ENCODE results near the gene SPATA12.

SPATA12 gene

GRCh38 chr3:57048052-57048671, 12.3 kb upstream of the SPATA12 start:
- H3K9me3 ChIP-seq (ENCODE audit: control insufficient read depth, low read length) = no peaks in the 10 kb centered on the region

GRCh38 chr3:57048728-57049127, 11.7 kb upstream of the SPATA12 start:
- H3K4me3 ChIP-seq (ENCODE audit: insufficient read depth, low read depth, low read length, poor library complexity, severe bottlenecking) = no peak overlapping the region
- no peak for DNase-seq
- no peaks in the 10 kb centered on the region for H3K4me1 ChIP-seq (ENCODE audit: control insufficient read depth, insufficient read depth, low read length, poor library complexity, severe bottlenecking)
- no peaks in the 10 kb centered on the region for H3K9me3 ChIP-seq (ENCODE audit: control insufficient read depth, low read length)
- no peak overlapping the region for H3K27ac ChIP-seq (ENCODE audit: insufficient read depth, low read length, poor library complexity, severe bottlenecking)
- H3K36me3 ChIP-seq (ENCODE audit: control insufficient read depth, insufficient read depth, low read length) = no peaks in the 10 kb centered on the region
- H3K27me3 ChIP-seq (replicated peaks; ENCODE audit: control insufficient read depth, insufficient read depth, low read length, poor library complexity, severe bottlenecking) = no peaks in the 10 kb centered on the region

More at GRCh38 chr3:57048052-57048671, 12.3 kb upstream of the SPATA12 start:
- Histone ChIP-seq H3K36me3 (ENCODE audit: control insufficient read depth, insufficient read depth, low read length) (no peaks in the 10 kb centered on the region), H3K4me1 (ENCODE audit: control insufficient read depth, insufficient read depth, low read length, poor library complexity, severe bottlenecking) (no peaks in the 10 kb centered on the region), H3K4me3 (ENCODE audit: insufficient read depth, low read depth, low read length, poor library complexity, severe bottlenecking) (no peak overlapping the region), H3K27me3 (replicated peaks; ENCODE audit: control insufficient read depth, insufficient read depth, low read length, poor library complexity, severe bottlenecking) (no peaks in the 10 kb centered on the region), H3K27ac (ENCODE audit: insufficient read depth, low read length, poor library complexity, severe bottlenecking) (no peak overlapping the region)
- no peak for DNase-seq

GRCh38 chr3:57052662-57053061, 7.8 kb upstream of the SPATA12 start:
- Histone ChIP-seq H3K27ac (ENCODE audit: insufficient read depth, low read length, poor library complexity, severe bottlenecking) (no peak overlapping the region), H3K9me3 (ENCODE audit: control insufficient read depth, low read length) (no peaks in the 10 kb centered on the region), H3K36me3 (ENCODE audit: control insufficient read depth, insufficient read depth, low read length) (no peaks in the 10 kb centered on the region), H3K4me1 (ENCODE audit: control insufficient read depth, insufficient read depth, low read length, poor library complexity, severe bottlenecking) (no peaks in the 10 kb centered on the region), H3K4me3 (ENCODE audit: insufficient read depth, low read depth, low read length, poor library complexity, severe bottlenecking) (no peak overlapping the region), H3K27me3 (replicated peaks; ENCODE audit: control insufficient read depth, insufficient read depth, low read length, poor library complexity, severe bottlenecking) (no peaks in the 10 kb centered on the region)
- DNase-seq = no peak

GRCh38 chr3:57053122-57053521, 7.3 kb upstream of the SPATA12 start:
- Histone ChIP-seq H3K27me3 (replicated peaks; ENCODE audit: control insufficient read depth, insufficient read depth, low read length, poor library complexity, severe bottlenecking) (no peaks in the 10 kb centered on the region), H3K27ac (ENCODE audit: insufficient read depth, low read length, poor library complexity, severe bottlenecking) (no peak overlapping the region), H3K9me3 (ENCODE audit: control insufficient read depth, low read length) (no peaks in the 10 kb centered on the region), H3K36me3 (ENCODE audit: control insufficient read depth, insufficient read depth, low read length) (no peaks in the 10 kb centered on the region), H3K4me1 (ENCODE audit: control insufficient read depth, insufficient read depth, low read length, poor library complexity, severe bottlenecking) (no peaks in the 10 kb centered on the region), H3K4me3 (ENCODE audit: insufficient read depth, low read depth, low read length, poor library complexity, severe bottlenecking) (no peak overlapping the region)
- no peak for DNase-seq

DNA sequence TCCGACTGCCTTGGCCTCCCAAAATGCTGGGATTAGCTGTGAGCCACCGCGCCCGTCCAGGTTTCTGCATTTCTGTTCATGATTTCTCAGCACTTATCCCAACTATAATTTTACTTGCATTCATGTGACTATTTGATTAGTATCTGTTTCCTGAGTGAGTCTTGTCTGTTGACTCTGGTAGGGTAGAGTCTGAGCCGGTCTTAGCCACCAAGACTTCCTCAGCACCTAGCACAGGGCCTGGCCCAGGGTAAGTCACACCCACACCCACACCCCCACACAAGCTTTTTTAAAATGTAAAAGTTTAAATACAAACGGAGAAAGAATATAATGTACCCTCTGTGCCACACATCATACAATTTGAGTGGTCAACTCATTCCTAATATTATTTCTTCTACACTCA, 3.1 kb upstream of the SPATA12 start:
- no peaks in the 10 kb centered on the region for H3K36me3 ChIP-seq (ENCODE audit: control insufficient read depth, insufficient read depth, low read length)
- H3K27ac ChIP-seq (ENCODE audit: insufficient read depth, low read length, poor library complexity, severe bottlenecking) = no peak overlapping the region

DNA sequence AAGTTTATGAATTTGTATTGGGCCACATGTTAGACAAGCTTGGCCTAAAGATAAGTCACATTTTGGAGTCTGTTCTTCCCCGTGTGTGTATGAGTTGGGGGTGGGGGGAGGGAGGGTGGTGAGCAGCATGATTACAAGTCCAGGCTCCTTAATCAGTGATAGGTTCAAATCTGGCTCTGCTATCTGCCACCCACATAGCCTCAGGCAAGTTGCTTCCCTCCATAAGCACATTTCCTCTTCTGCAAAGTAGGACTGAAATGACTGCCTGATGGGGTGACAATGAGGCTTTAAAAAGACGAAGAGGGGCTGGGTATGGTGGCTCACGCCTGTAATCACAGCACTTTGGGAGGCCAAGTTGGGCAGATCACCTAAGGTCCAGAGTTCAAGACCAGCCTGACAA, 1.1 kb upstream of the SPATA12 start:
- H3K9me3 ChIP-seq (ENCODE audit: control insufficient read depth, low read length) = no peaks in the 10 kb centered on the region
- no peak overlapping the region for H3K27ac ChIP-seq (ENCODE audit: insufficient read depth, low read length, poor library complexity, severe bottlenecking)
- H3K4me3 ChIP-seq (ENCODE audit: insufficient read depth, low read depth, low read length, poor library complexity, severe bottlenecking) = no peak overlapping the region
- H3K36me3 ChIP-seq (ENCODE audit: control insufficient read depth, insufficient read depth, low read length) = no peaks in the 10 kb centered on the region
- no peaks in the 10 kb centered on the region for H3K4me1 ChIP-seq (ENCODE audit: control insufficient read depth, insufficient read depth, low read length, poor library complexity, severe bottlenecking)
- H3K27me3 ChIP-seq (replicated peaks; ENCODE audit: control insufficient read depth, insufficient read depth, low read length, poor library complexity, severe bottlenecking) = no peaks in the 10 kb centered on the region
- DNase-seq = no peak

More for the DNA sequence above, 3.1 kb upstream of the SPATA12 start:
- no peaks in the 10 kb centered on the region for H3K9me3 ChIP-seq (ENCODE audit: control insufficient read depth, low read length)
- H3K4me1 ChIP-seq (ENCODE audit: control insufficient read depth, insufficient read depth, low read length, poor library complexity, severe bottlenecking) = no peaks in the 10 kb centered on the region
- H3K4me3 ChIP-seq (ENCODE audit: insufficient read depth, low read depth, low read length, poor library complexity, severe bottlenecking) = no peak overlapping the region
- no peak for DNase-seq
- no peaks in the 10 kb centered on the region for H3K27me3 ChIP-seq (replicated peaks; ENCODE audit: control insufficient read depth, insufficient read depth, low read length, poor library complexity, severe bottlenecking)

DNA sequence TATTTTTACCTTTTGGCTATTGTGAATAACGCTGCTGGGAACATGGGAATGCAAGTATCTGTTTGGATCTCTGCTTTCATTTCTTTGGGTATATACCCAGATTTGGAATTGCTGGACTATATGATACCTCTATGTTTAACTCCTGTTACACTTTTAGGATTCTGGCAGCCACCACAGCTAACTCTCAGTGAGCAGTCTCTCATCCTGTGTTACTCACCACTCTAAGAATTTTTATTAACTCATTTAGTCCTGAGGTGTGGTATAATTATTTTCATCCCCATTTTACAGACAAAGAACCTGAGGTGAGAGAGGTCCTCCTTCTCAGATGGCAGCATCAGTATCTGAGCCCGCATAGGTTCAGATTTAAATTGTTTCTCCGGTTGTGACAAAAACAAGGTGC, 1.1 kb downstream of the SPATA12 start:
- no peak for DNase-seq
- Histone ChIP-seq H3K36me3 (ENCODE audit: control insufficient read depth, insufficient read depth, low read length) (no peaks in the 10 kb centered on the region), H3K4me3 (ENCODE audit: insufficient read depth, low read depth, low read length, poor library complexity, severe bottlenecking) (no peak overlapping the region), H3K9me3 (ENCODE audit: control insufficient read depth, low read length) (no peaks in the 10 kb centered on the region), H3K4me1 (ENCODE audit: control insufficient read depth, insufficient read depth, low read length, poor library complexity, severe bottlenecking) (no peaks in the 10 kb centered on the region), H3K27me3 (replicated peaks; ENCODE audit: control insufficient read depth, insufficient read depth, low read length, poor library complexity, severe bottlenecking) (no peaks in the 10 kb centered on the region), H3K27ac (ENCODE audit: insufficient read depth, low read length, poor library complexity, severe bottlenecking) (no peak overlapping the region)

DNA sequence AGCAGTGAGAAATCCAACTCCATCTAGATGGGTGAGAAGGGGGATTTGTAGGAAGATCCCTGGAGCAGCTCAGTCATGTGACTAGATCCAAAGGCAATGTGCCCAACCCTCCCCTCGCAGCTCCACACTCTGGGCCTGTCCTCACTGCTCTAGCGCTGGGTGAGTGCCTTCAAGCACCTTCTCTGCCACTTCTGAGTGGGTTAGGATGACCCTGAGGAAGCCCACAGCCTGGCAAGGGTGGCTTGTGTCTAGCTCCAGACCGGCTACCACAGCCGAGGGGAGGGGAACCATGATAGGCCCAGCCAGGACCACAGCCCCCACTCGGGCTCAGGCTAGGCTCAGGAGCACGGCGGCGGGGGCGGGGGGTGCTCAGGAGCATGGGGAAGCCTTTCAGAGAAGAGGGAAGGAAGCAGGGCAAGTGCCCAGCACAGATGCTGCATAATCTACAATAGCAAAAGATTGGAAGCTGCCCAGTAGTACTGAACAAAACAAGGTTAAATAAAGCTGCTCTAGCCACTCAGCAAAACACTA, 1.7 kb downstream of the SPATA12 start:
- no peaks in the 10 kb centered on the region for H3K9me3 ChIP-seq (ENCODE audit: control insufficient read depth, low read length)
- H3K27ac ChIP-seq (ENCODE audit: insufficient read depth, low read length, poor library complexity, severe bottlenecking) = no peak overlapping the region
- H3K4me1 ChIP-seq (ENCODE audit: control insufficient read depth, insufficient read depth, low read length, poor library complexity, severe bottlenecking) = no peaks in the 10 kb centered on the region
- H3K36me3 ChIP-seq (ENCODE audit: control insufficient read depth, insufficient read depth, low read length) = no peaks in the 10 kb centered on the region
- no peak overlapping the region for H3K4me3 ChIP-seq (ENCODE audit: insufficient read depth, low read depth, low read length, poor library complexity, severe bottlenecking)
- DNase-seq = no peak
- no peaks in the 10 kb centered on the region for H3K27me3 ChIP-seq (replicated peaks; ENCODE audit: control insufficient read depth, insufficient read depth, low read length, poor library complexity, severe bottlenecking)

GRCh38 chr3:57063032-57063431, 2.6 kb downstream of the SPATA12 start:
- no peak for DNase-seq
- Histone ChIP-seq H3K36me3 (ENCODE audit: control insufficient read depth, insufficient read depth, low read length) (no peaks in the 10 kb centered on the region), H3K4me1 (ENCODE audit: control insufficient read depth, insufficient read depth, low read length, poor library complexity, severe bottlenecking) (no peaks in the 10 kb centered on the region), H3K9me3 (ENCODE audit: control insufficient read depth, low read length) (no peaks in the 10 kb centered on the region), H3K27me3 (replicated peaks; ENCODE audit: control insufficient read depth, insufficient read depth, low read length, poor library complexity, severe bottlenecking) (no peaks in the 10 kb centered on the region), H3K27ac (ENCODE audit: insufficient read depth, low read length, poor library complexity, severe bottlenecking) (no peak overlapping the region), H3K4me3 (ENCODE audit: insufficient read depth, low read depth, low read length, poor library complexity, severe bottlenecking) (no peak overlapping the region)

GRCh38 chr3:57064001-57064400, 3.5 kb downstream of the SPATA12 start:
- no peaks in the 10 kb centered on the region for H3K4me1 ChIP-seq (ENCODE audit: control insufficient read depth, insufficient read depth, low read length, poor library complexity, severe bottlenecking)

More at GRCh38 chr3:57064001-57064400, 3.5 kb downstream of the SPATA12 start:
- no peaks in the 10 kb centered on the region for H3K36me3 ChIP-seq (ENCODE audit: control insufficient read depth, insufficient read depth, low read length)
- no peaks in the 10 kb centered on the region for H3K27me3 ChIP-seq (replicated peaks; ENCODE audit: control insufficient read depth, insufficient read depth, low read length, poor library complexity, severe bottlenecking)
- no peak overlapping the region for H3K27ac ChIP-seq (ENCODE audit: insufficient read depth, low read length, poor library complexity, severe bottlenecking)
- H3K4me3 ChIP-seq (ENCODE audit: insufficient read depth, low read depth, low read length, poor library complexity, severe bottlenecking) = no peak overlapping the region
- DNase-seq = no peak
- no peaks in the 10 kb centered on the region for H3K9me3 ChIP-seq (ENCODE audit: control insufficient read depth, low read length)

Data from effector memory CD4-positive, alpha-beta T cell (primary cell).